A204.1 (cell line): ENCODE measurements around the gene NSD2.

Experiments used
- FAIRE-seq: peaks from 2 replicates; lab custom pipeline; 2012; peaks lifted over from hg19 to GRCh38; lab: Jason Lieb, UNC

Gene NSD2

GRCh38 chr4:1945124-1945895 lies 74.1 kb downstream of the NSD2 start:
- no peak for FAIRE-seq

DNA sequence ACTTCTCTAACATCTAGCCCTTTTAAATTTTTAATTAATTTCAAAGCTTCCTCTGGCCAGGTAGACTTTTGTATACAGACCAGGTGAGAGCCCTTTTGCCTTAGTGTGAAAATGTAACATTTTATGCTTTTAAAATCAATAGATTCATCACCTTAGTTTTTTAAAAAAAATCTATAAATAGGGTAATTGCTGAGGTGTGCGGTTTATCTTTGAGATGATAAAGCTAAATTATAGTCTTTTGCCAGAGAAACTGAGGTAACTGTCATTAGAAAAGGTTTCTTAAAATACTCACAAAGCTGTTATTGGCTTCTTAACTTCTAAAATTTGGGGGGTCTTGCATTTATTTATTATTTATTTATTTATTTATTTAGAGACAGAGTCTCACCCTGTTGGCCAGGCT lies 74.7 kb downstream of the NSD2 start:
- no peak for FAIRE-seq

- FAIRE-seq = no peak
Observed at GRCh38 chr4:1948232-1948631, 77.0 kb downstream of the NSD2 start.

GRCh38 chr4:1948892-1949436 lies 77.8 kb downstream of the NSD2 start:
- no peak for FAIRE-seq

DNA sequence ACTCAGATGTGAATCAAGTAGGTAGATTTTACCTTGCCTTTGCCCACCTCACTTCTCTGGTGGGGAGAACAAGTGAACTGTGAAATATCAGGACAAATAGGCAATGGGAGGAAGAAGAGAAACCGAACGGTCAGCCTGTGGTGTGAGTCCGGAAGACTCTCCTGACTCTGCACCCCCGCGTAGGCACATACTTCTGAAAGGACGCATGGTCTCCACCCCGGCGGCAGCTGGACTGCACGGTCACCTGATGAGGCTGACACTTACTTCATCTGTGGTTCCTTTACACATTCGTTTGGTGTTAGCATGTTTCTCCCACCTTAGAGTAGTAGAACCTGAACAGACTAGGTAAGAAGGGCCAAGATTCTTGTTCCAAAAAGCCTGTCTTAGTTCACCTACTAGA lies 79.2 kb downstream of the NSD2 start:
- no peak for FAIRE-seq

GRCh38 chr4:1952058-1952700 lies 81.0 kb downstream of the NSD2 start:
- FAIRE-seq = no peak

- no peak for FAIRE-seq
Observed at GRCh38 chr4:1952719-1953118, 81.5 kb downstream of the NSD2 start.

- no peak for FAIRE-seq
Observed at GRCh38 chr4:1953335-1953734, 82.1 kb downstream of the NSD2 start.

GRCh38 chr4:1956631-1957030 lies 85.4 kb downstream of the NSD2 start:
- no peak for FAIRE-seq

DNA sequence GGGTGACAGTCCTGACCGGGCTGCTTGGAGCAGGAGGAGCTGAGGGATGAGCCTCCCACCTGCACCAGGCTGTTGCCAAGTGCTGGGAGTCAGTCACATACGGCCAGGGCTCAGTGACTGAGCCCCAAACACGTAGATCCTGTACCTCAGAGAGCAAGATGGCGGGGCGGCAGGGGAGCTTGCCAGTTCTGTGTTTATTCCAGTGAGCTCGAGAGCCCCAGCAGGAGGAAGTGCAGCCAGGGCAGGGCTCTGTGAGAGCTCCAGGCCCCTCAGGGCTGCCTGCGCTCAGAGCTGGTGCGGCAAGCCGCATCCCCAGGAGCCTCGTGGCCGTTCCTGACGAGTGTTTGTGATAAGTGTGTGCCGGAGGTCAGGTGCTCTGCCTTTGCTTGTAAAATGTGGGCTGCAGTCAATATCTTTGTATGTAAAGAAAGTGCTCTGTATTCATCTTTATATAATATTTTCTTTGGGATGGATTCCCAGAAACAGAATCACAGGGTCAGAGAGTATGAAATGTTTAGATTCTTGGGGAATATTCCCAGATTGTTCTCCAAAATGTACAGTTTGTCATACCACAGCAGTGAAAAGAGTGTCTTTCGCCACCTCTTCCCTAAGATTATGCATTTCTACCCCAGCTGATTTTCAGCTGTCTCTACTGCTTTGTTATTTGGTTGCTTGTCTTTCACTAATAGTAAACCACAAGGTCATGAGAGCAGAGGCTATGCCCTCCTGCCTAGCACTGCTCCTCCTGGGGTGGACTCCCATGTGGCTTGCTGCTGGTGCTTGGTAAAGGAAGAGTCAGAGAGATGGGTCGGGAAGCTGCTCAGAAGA lies 87.3 kb downstream of the NSD2 start:
- no peak for FAIRE-seq

- FAIRE-seq = no peak
Observed at GRCh38 chr4:1959104-1959384, 87.9 kb downstream of the NSD2 start.

DNA sequence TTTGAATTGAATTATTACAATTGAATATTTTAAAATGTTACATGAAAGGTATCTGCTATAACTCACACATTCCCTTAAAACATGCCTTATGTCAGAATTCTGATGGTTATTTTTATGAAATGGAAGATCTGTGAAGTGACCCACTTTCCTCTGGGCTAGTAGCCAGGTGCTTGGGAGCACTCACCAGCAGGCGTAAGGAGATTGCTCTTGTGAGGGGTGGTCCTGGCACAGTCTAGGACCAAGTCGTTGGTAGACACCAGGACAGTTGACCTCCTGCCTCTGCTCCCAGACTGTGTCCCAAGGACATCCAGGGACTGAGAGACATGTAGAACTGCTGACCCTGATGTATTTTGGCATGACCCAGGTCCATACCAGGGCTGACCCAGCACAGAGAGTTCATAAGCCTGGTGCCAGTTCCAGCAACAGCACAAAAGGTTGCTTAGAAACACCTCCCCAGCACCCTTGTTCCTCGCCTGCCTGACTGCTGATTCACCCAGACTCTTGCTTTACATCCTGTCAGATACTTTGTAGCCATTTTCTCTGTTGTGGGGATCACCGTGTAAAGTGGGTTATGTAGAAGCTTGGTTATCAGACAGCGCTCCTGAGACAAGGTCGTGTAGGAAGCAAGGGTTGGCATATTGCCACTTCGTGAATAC lies 89.1 kb downstream of the NSD2 start:
- no peak for FAIRE-seq

- no peak for FAIRE-seq
Observed at GRCh38 chr4:1961038-1961437, 89.8 kb downstream of the NSD2 start.

GRCh38 chr4:1961563-1961962 lies 90.4 kb downstream of the NSD2 start:
- no peak for FAIRE-seq

DNA sequence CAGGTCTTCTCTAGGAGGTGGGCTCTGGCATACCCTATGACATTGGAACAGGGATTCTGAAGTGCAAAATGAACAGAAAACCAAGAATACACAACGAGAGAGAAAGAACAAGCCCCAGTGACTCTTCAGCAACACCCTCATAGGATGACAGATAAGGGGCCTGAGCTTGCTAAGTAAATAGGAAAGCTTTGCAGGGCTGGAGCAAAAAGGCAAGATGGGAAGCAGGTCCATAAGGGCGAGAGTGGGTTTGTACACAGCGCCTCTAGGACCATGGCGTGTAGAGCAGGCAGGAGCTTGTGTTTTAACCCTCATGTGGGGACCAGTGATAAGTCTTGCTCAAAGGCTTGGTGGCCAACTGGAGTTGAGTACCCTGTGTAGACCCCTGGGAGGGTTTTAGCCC lies 91.8 kb downstream of the NSD2 start:
- no peak for FAIRE-seq

DNA sequence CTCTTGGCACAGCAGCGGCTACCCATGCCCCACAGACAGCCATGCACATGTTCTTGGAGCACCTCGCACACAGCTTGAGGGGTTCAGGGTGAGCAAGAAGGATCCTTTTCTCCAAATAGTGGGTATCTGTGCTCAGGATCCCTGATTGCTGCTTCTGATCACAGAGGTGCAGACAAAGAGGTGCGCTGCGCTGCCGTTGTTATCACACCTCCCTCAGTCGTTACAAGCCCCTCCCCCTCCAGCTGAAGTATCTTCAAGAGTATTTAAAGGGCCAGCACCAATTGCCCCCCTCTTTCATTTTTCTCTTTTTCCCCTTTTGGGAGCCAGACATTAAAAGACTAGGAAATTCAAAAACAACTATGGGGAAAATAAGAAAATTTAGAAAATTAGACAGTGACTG lies 93.2 kb downstream of the NSD2 start:
- FAIRE-seq = no peak

GRCh38 chr4:1964971-1965370 lies 93.8 kb downstream of the NSD2 start:
- no peak for FAIRE-seq

DNA sequence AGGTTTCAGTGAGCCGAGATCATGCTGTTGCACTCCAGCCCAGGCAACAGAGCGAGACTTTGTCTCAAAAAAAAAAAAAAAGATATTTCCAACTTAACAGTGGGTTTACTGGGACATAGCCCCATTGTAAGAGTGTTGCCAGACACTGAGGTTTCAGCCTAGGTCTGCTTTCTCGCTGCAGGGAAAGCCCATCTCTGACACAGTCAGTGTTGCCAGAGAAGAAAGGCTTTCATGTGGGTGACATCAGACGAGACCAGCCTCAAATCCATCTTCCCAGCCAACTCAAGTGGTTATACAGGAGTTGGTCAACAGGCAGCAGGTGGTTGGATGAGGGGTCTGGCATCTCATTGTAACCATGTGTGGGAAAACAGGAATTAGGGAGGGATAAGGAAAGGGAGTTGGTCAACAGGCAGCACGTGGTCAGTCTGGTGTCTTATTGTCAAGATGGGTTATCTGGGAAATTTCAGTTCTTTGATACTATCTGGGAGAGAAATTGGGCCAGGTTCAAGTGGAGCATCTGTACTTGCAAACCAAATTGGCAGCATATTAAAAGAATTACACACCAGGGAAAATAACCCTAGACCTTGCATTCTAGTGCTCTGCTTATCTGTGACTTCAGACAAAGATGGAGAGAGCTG lies 96.4 kb downstream of the NSD2 start:
- no peak for FAIRE-seq

DNA sequence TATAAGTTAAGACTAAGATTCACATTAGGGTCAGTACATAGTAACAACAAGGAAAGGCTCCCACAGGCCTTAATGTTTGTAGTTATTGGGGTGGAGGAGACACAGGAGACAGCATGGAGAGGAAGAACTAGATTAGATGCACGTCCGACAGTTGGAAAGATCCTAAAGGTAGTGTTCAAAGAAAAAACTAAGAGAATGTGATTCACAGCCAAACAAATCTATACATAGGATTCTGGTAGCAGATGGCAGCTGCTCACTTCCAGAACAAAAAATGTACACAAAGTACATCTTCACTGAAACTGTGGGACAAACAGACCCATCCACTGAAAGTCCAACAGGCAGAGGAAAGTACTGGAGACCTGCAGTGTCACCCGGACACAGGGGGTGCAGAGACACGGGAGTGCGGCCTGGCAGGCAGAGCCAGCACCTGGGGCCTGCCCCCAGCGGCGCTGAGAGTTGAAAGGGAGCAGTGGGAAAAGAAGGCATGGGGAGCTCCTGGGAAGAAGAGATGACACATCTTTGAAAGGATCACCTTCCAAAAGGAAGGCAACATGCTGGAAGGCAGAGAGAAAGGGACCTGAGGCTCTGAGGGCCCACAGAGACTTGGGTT lies 97.6 kb downstream of the NSD2 start:
- FAIRE-seq = no peak

GRCh38 chr4:1969928-1970723 lies 98.9 kb downstream of the NSD2 start:
- FAIRE-seq = no peak

DNA sequence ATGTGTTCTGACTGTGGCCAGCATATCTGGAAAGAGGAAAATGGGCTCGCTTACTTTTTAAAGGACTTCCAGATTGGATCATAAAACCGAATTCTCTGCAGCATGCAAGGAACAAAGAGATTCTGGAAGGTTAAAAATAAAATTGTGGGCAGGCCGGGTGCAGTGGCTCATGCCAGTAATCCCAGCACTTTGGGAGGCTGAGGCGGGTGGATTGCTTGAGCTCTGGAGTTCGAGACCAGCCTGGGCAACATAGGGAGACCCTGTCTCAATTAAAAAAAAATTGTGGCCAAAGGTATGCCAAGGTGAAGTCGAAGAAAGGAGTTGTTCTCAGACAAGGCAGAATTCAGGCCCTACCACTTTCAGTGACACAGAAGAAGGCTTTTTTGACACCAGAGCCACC lies 99.7 kb downstream of the NSD2 start:
- FAIRE-seq = no peak
